Parathyroid adenoma (tissue), 2 donors: ENCODE data around the gene SNTB2.

Experiments used
- H2AFZ ChIP-seq: fragments of 300-600 bp; sonication (generic); one replicate; pipeline ENCODE4 v1.7.0; 2017; ENCODE audit warnings: antibody characterized with exemption, mild to moderate bottlenecking
- H3K27ac ChIP-seq: fragments of 300-600 bp; sonication (generic); one replicate; pipeline ENCODE4 v1.7.0; 2017
- H3K27me3 ChIP-seq: fragments of 300-600 bp; sonication (generic); one replicate; pipeline ENCODE4 v1.7.0; 2017; ENCODE audit warnings: low read length; ENCODE audit not compliant: control insufficient read depth, insufficient read depth
- H3K36me3 ChIP-seq: fragments of 300-600 bp; sonication (generic); one replicate; pipeline ENCODE4 v1.7.0; 2017; ENCODE audit warnings: low read length; ENCODE audit not compliant: control insufficient read depth, insufficient read depth
- H3K4me1 ChIP-seq: fragments of 300-600 bp; sonication (generic); one replicate; pipeline ENCODE4 v1.7.0; 2017; ENCODE audit warnings: control low read depth
- H3K4me2 ChIP-seq: fragments of 300-600 bp; sonication (generic); one replicate; pipeline ENCODE4 v1.7.0; 2017; ENCODE audit warnings: low read length
- H3K4me3 ChIP-seq: fragments of 300-600 bp; sonication (generic); one replicate; pipeline ENCODE4 v1.7.0; 2017; ENCODE audit warnings: low read depth, low read length
- H3K79me2 ChIP-seq: fragments of 300-600 bp; sonication (generic); one replicate; pipeline ENCODE4 v1.7.0; 2017; ENCODE audit warnings: control low read depth
- H3K9ac ChIP-seq: fragments of 300-600 bp; sonication (generic); one replicate; pipeline ENCODE4 v1.7.0; 2017; ENCODE audit warnings: mild to moderate bottlenecking
- H3K9me3 ChIP-seq: fragments of 300-600 bp; sonication (generic); one replicate; pipeline ENCODE4 v1.7.0; 2017; ENCODE audit warnings: low read length; ENCODE audit not compliant: control insufficient read depth
- CTCF ChIP-seq: fragments of 300-600 bp; sonication (generic); IDR thresholded peaks from one replicate; pipeline ENCODE4 v1.7.0; 2017; ENCODE audit warnings: antibody characterized with exemption, mild to moderate bottlenecking
- donor health status: primary hyperparathyroidism.

SNTB2 gene

GRCh38 chr16:69201291-69201690, 14.3 kb downstream of the SNTB2 start:
- no peak overlapping the region for H3K27ac ChIP-seq
- no peaks in the 10 kb centered on the region for H3K9me3 ChIP-seq
- peaks cover 17% of the 10 kb centered on the region for H3K4me1 ChIP-seq
- H3K4me2 ChIP-seq, result peak overlapping the region; percentile 13
- no peak for TF ChIP-seq CTCF
- H3K79me2 ChIP-seq, result peaks cover 37% of the 10 kb centered on the region
- H2AFZ ChIP-seq, result no peak overlapping the region
- H3K36me3 ChIP-seq, result no peaks in the 10 kb centered on the region
- no peaks in the 10 kb centered on the region for H3K27me3 ChIP-seq
- no peak overlapping the region for H3K9ac ChIP-seq
- H3K4me3 ChIP-seq, result no peak overlapping the region

DNA sequence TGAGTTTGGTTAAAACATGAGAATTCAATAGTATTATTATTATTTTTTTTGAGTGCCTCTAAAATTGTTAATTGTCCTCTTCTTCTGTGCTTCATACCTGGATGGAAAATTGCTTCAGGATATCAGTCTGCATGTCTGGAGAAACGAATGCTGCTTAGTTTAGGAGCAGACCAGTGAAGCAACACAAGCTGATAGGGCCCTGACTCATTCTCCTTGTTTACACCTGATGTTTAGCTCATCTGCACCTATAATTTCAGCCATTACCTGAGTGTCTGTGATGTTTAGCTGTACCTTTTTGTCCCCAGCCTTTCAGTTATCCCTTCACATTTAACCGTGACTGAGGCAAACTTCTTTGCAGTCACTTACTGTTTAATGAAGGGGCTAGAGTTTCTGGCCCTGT, 14.8 kb downstream of the SNTB2 start:
- no peaks in the 10 kb centered on the region for H3K27me3 ChIP-seq
- TF ChIP-seq CTCF, result no peak
- peak overlapping the region; percentile 13 for H3K4me2 ChIP-seq
- H3K27ac ChIP-seq, result peak overlapping the region; percentile 33
- H3K4me3 ChIP-seq, result no peak overlapping the region
- H2AFZ ChIP-seq, result no peak overlapping the region
- H3K4me1 ChIP-seq, result peaks cover 17% of the 10 kb centered on the region
- no peaks in the 10 kb centered on the region for H3K36me3 ChIP-seq
- peaks cover 39% of the 10 kb centered on the region for H3K79me2 ChIP-seq
- H3K9ac ChIP-seq, result no peak overlapping the region
- no peaks in the 10 kb centered on the region for H3K9me3 ChIP-seq

GRCh38 chr16:69204172-69204571, 17.2 kb downstream of the SNTB2 start:
- TF ChIP-seq CTCF, result no peak
- Histone ChIP-seq H3K79me2 (peaks cover 48% of the 10 kb centered on the region), H3K27ac (peak overlapping the region; percentile 3), H3K4me3 (no peak overlapping the region), H3K9me3 (no peaks in the 10 kb centered on the region), H3K36me3 (no peaks in the 10 kb centered on the region), H3K4me1 (peaks cover 13% of the 10 kb centered on the region), H3K4me2 (peak overlapping the region; percentile 43), H2AFZ (no peak overlapping the region), H3K27me3 (no peaks in the 10 kb centered on the region), H3K9ac (no peak overlapping the region)

- Histone ChIP-seq H3K4me2 (no peak overlapping the region), H2AFZ (no peak overlapping the region), H3K27ac (no peak overlapping the region), H3K4me1 (peaks cover under 1% of the 10 kb centered on the region), H3K9me3 (no peaks in the 10 kb centered on the region), H3K36me3 (no peaks in the 10 kb centered on the region), H3K9ac (no peak overlapping the region), H3K4me3 (no peak overlapping the region), H3K27me3 (no peaks in the 10 kb centered on the region), H3K79me2 (peaks cover 49% of the 10 kb centered on the region)
- TF ChIP-seq CTCF, result no peak
These were observed 22.8 kb downstream of the SNTB2 start for GRCh38 chr16:69209735-69210134.

- Histone ChIP-seq H3K79me2 (peaks cover 32% of the 10 kb centered on the region), H3K27me3 (no peaks in the 10 kb centered on the region), H2AFZ (no peak overlapping the region), H3K9me3 (no peaks in the 10 kb centered on the region), H3K4me1 (peaks cover 4% of the 10 kb centered on the region), H3K27ac (no peak overlapping the region), H3K4me3 (no peak overlapping the region), H3K9ac (no peak overlapping the region), H3K4me2 (no peak overlapping the region), H3K36me3 (no peaks in the 10 kb centered on the region)
- no peak for TF ChIP-seq CTCF
These were observed 30.5 kb downstream of the SNTB2 start for GRCh38 chr16:69217433-69217832.
